ENCODE results near the gene EIPR1. TPM values are rescaled to one million over a fixed set of nuclear protein-coding genes. Genes with fewer than 3 reads are reported as not detected.

EIPR1 gene
- polyA plus RNA-seq, 3 donors from 2014 or later: 37.1 to 47.7 (median 41.1) TPM

DNA sequence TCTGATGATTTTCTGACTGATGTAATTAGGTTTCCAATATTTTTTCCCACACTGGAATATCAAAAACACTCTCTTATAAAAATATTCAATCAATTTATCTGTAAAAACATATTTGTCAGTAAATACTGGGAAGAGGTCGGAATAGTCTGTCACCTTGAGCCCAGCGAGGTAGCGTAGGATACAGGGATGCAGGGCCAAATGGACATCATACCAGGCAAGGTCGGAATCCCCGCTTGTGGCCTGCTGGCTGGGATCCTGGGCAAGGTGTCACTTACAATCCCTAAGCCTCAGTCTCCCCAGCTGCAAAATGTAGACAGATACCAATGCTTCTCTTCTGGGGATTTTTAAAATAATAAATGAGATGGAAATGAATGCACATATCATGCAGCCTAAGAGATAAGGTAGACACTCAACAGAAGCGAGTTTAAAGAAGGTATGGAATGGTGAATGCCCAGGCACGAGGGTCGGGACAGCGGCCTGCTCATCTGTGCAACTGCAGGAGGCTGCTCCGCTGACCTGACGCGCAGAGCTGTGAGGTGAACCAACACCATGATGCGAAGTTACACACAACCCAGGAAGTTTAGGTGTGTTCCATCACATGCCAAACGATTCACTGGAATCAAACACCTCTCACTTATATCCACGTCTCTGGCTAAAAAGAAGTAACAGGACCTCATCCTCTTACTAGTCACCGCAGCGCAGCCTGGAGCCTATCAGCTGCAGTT lies 98.2 kb downstream of the EIPR1 start:
- H3K27me3 Mint-ChIP-seq (ENCODE audit: low read depth in 3 of 3): peaks cover 0 to 2% (median 0%) of the 10 kb centered on the region in 3 donors
- no peak for DNase-seq
- no peak overlapping the region for H3K27ac Mint-ChIP-seq
- H3K4me1 Mint-ChIP-seq: peaks cover 5 to 19% of the 10 kb centered on the region in 2 donors
- H3K9me3 Mint-ChIP-seq: peaks cover 7 to 19% (median 12%) of the 10 kb centered on the region in 6 donors
- no peak overlapping the region for H3K4me3 Mint-ChIP-seq
- H3K36me3 Mint-ChIP-seq: peaks cover 13 to 33% (median 19%) of the 10 kb centered on the region in 3 donors

DNA sequence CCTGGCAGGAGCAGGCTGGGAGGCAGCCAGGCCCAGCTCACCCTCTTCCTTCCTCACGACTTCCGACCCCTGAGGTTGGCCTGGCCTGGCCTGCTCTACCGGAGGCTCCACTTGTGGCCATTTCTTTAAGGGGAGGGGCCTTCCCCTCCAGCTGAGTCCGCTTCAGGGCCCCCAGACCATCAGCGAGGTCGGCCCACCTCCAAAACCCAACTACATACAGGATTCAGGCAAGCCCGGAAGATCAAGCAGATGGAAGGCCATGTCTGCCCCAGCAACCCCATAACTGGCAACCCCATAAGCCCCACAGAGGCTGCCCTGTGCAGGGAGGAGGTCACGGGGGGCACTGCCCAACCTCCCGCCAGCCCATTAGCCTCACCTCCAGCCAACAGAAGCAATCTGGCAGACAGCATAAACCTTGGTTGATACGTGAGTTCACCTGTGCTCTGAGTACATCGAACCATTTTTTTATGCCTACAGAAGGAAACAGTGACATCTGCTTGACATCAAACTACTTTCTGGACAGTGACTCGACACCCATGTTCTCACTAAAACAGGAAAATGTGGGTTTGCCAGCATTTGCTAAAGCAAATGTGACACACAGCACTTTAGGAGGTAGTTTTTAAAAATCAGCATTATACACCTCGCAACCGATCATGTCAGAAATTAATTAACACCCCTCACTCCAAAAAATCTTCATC lies 98.9 kb downstream of the EIPR1 start:
- Mint-ChIP-seq H3K27ac (no peak overlapping the region), H3K4me3 (no peak overlapping the region), H3K4me1 (peaks cover 4 to 18% of the 10 kb centered on the region in 2 donors), H3K9me3 (peaks cover 7 to 23% (median 13%) of the 10 kb centered on the region in 6 donors), H3K27me3 (ENCODE audit: low read depth in 3 of 3) (peaks cover 0 to 2% (median 0%) of the 10 kb centered on the region in 3 donors), H3K36me3 (peaks cover 13 to 39% (median 25%) of the 10 kb centered on the region in 3 donors)
- DNase-seq: no peak

DNA sequence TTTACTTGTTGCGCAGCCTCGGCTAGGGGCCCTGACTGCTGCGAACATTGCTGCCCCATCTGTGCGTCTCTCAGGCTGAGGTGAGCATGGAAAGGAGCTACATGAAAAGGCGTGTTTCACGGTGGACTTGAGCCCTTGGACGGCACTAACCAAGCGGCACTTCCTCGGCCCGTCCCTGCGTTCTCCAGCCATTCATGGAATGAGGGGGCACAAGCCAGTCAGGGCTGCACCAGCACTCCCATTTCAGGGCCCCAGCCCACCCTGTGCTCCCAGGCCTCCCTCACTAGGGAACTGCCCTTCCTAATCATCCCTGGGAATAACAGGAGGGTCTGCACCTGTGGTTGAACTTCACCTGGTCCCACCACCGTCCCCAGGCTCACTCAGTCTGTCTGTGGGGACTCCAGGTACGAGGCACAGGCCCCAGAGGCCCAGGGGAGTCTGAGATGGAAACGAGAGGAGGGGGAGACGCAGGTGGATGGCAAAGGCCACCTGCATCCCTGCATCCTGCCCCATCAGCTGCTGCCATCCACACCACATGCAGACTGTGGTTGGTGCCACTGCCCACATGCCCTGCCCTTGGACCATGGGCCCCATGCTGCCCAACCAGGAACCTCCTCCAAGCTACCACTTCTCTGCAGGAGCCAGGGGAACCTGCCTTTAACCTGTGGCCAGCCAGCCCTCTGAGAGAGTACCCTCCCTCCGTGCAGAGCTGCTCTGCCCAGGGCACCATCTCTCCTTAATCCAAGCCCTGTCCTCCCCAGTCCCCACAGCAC lies 99.7 kb downstream of the EIPR1 start:
- Mint-ChIP-seq H3K4me1 (peaks cover 4 to 18% of the 10 kb centered on the region in 2 donors), H3K4me3 (no peak overlapping the region), H3K36me3 (peaks cover 13 to 42% (median 32%) of the 10 kb centered on the region in 3 donors), H3K27ac (no peak overlapping the region), H3K27me3 (ENCODE audit: low read depth in 3 of 3) (peaks cover 0 to 2% (median 0%) of the 10 kb centered on the region in 3 donors), H3K9me3 (peaks cover 7 to 23% (median 13%) of the 10 kb centered on the region in 6 donors)
- no peak for DNase-seq

GRCh38 chr2:3277050-3277747 lies 100.4 kb downstream of the EIPR1 start:
- Mint-ChIP-seq H3K4me1 (peaks cover 4 to 18% of the 10 kb centered on the region in 2 donors), H3K9me3 (peaks cover 7 to 23% (median 13%) of the 10 kb centered on the region in 6 donors), H3K36me3 (peaks cover 13 to 45% (median 33%) of the 10 kb centered on the region in 3 donors), H3K27ac (no peak overlapping the region), H3K4me3 (no peak overlapping the region), H3K27me3 (ENCODE audit: low read depth in 3 of 3) (peaks cover 0 to 2% (median 0%) of the 10 kb centered on the region in 3 donors)
- DNase-seq: no peak

DNA sequence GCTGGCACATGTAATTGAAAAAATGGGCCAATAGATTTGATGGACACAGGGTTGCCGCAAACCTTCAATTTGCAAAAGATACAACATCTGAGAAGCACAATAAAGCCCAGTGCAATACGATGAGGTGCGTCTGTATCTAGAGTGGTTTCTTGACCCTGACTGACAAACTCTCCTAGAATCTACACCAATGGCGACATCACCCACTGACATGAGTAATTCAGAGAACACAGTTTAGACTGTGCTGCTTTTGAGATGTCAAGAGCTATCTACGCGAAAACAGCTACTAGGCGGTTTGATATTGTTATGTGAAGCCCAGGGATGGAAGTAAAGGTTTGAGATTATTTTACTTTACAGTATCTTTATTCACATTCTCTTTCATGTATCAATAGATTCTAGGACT lies 104.9 kb downstream of the EIPR1 start:
- Mint-ChIP-seq H3K4me3 (no peak overlapping the region), H3K9me3 (peaks cover 5 to 23% (median 13%) of the 10 kb centered on the region in 6 donors), H3K36me3 (peaks cover 13 to 40% (median 37%) of the 10 kb centered on the region in 3 donors), H3K27ac (no peak overlapping the region), H3K27me3 (ENCODE audit: low read depth in 3 of 3) (no peaks in the 10 kb centered on the region), H3K4me1 (no peaks in the 10 kb centered on the region)
- no peak for DNase-seq

DNA sequence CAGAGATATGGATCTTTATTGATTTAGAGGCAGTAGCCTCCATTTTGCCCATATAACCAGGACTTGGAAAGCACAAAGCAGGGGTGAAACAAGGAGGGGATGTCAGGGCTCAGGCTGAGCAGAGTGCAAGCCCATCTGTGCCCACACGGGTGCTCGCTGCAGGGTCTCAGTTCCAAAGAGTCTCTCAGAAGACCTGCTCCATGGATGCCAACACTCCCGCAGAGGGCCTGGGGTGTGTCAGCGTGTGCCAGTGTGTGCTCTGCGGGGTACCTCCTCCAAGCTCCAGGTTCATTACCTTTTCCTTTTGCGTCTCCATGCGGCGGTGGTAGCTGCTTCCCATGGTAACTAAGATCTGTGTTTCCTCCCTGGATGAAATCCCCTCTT lies 107.5 kb downstream of the EIPR1 start:
- Mint-ChIP-seq H3K9me3 (peaks cover 4 to 11% (median 5%) of the 10 kb centered on the region in 6 donors), H3K27ac (no peak overlapping the region), H3K27me3 (ENCODE audit: low read depth in 3 of 3) (no peaks in the 10 kb centered on the region), H3K36me3 (peaks cover 6 to 25% (median 24%) of the 10 kb centered on the region in 3 donors), H3K4me1 (peaks cover under 1 to 7% of the 10 kb centered on the region in 2 donors), H3K4me3 (no peak overlapping the region)
- DNase-seq: no peak

GRCh38 chr2:3269425-3270094 lies 108.1 kb downstream of the EIPR1 start:
- no peaks in the 10 kb centered on the region for H3K27me3 Mint-ChIP-seq (ENCODE audit: low read depth in 3 of 3)
- no peak overlapping the region for H3K4me3 Mint-ChIP-seq
- peaks cover 0 to 6% (median under 1%) of the 10 kb centered on the region in 6 donors for H3K9me3 Mint-ChIP-seq
- peaks cover 3 to 10% of the 10 kb centered on the region in 2 donors for H3K4me1 Mint-ChIP-seq
- H3K36me3 Mint-ChIP-seq: peaks cover under 1 to 22% (median 19%) of the 10 kb centered on the region in 3 donors
- DNase-seq: no peak
- no peak overlapping the region for H3K27ac Mint-ChIP-seq

- Mint-ChIP-seq H3K36me3 (peaks cover 3 to 16% (median 13%) of the 10 kb centered on the region in 3 donors), H3K27ac (no peak overlapping the region), H3K9me3 (no peaks in the 10 kb centered on the region), H3K4me3 (no peak overlapping the region), H3K27me3 (ENCODE audit: low read depth in 3 of 3) (no peaks in the 10 kb centered on the region), H3K4me1 (peaks cover 3 to 17% of the 10 kb centered on the region in 2 donors)
- no peak for DNase-seq
Measured at GRCh38 chr2:3268705-3269029, 109.0 kb downstream of the EIPR1 start.

DNA sequence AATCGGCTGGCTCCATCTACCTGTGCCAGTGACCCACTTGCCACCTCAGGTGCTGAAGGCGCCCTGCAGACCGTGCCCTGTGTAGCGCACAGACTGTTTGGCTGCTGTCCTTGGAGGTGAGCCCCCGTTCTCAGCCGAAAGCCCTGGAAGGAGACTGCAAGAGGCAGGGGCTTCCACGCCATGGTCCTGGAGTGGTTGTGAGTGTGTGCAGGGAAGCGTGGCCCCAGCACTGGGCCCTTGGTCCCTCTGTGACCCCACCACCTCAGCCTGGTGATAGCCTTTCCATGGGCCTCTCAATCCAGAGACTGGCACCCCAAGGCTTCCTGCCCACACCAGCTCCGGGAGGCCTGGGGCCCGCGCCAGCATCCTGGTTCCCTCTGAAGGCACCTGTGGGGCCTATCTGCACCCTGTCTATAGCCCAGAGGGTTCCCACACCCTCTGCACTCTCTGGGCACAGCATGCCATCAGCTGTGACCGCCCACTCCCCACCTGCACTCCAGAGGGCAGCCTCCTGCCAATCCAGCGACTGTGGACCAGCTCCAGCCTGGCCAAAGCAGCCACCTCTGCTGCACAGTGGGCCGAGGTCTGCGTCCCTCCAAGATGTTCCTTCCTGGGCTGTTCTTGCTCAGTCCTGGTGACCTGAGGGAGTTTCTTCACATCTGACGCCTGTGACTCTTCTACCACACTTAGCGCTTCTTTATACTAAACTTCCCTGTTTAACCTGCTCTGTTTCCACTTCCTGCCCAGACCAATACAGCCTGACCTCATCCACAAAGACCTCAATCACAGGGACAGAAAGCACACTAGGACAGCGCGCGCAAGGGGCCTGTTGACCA lies 109.5 kb downstream of the EIPR1 start:
- Mint-ChIP-seq H3K36me3 (peaks cover 3 to 13% (median 7%) of the 10 kb centered on the region in 3 donors), H3K27me3 (ENCODE audit: low read depth in 3 of 3) (no peaks in the 10 kb centered on the region)

GRCh38 chr2:3266925-3267867 lies 110.4 kb downstream of the EIPR1 start:
- no peak for DNase-seq
- peaks cover 3 to 17% of the 10 kb centered on the region in 2 donors for H3K4me1 Mint-ChIP-seq
- H3K27ac Mint-ChIP-seq: no peak overlapping the region
- no peak overlapping the region for H3K4me3 Mint-ChIP-seq
- H3K36me3 Mint-ChIP-seq: peaks cover 3 to 10% (median 5%) of the 10 kb centered on the region in 3 donors
- H3K9me3 Mint-ChIP-seq: no peaks in the 10 kb centered on the region
- H3K27me3 Mint-ChIP-seq (ENCODE audit: low read depth in 3 of 3): no peaks in the 10 kb centered on the region

More for the DNA sequence above, 109.5 kb downstream of the EIPR1 start:
- H3K4me1 Mint-ChIP-seq: peaks cover 3 to 17% of the 10 kb centered on the region in 2 donors
- no peak overlapping the region for H3K27ac Mint-ChIP-seq
- no peaks in the 10 kb centered on the region for H3K9me3 Mint-ChIP-seq
- peak in 1 of 3 donors; percentile 9 for DNase-seq
- no peak overlapping the region for H3K4me3 Mint-ChIP-seq

All from immature natural killer cell (primary cell).